Keratinocyte (primary cell): ENCODE data around the gene KCTD2. TPM values are rescaled to one million over a fixed set of nuclear protein-coding genes. Genes with fewer than 3 reads are reported as not detected.
A peak's percentile ranks its signal among the peaks of the same experiment; 100 is the strongest.

Experiments used
- DNase-seq: peaks from one replicate; pipeline ENCODE4 v3.0.0-alpha.2; 2011; ENCODE audit warnings: low read depth, missing footprints, low spot score
- FAIRE-seq: peaks from 2 replicates; lab custom pipeline; 2011; peaks lifted over from hg19 to GRCh38; lab: Jason Lieb, UNC
- H2AFZ ChIP-seq: 2 replicates; pipeline ENCODE4 v1.6.0; 2012; ENCODE audit warnings: low read length, control low read depth, inconsistent platforms; ENCODE audit not compliant: control insufficient read depth
- H3K27ac ChIP-seq: 2 replicates; pipeline ENCODE4 v1.5.1; 2011; ENCODE audit warnings: low read length; ENCODE audit not compliant: control insufficient read depth, insufficient read depth
- H3K27me3 ChIP-seq: 3 replicates; pipeline ENCODE4 v1.6.0; 2011; ENCODE audit warnings: low read length; ENCODE audit not compliant: control insufficient read depth, insufficient read depth; ENCODE audit errors: extremely low read depth
- H3K36me3 ChIP-seq, 2 experiments: 2 replicates in 1 of 2; 3 replicates in 1 of 2; pipeline ENCODE4 v1.5.1; 2011; ENCODE audit warnings: low read length in 2 of 2, mild to moderate bottlenecking in 1 of 2; ENCODE audit not compliant: control insufficient read depth in 2 of 2, insufficient read depth in 2 of 2; ENCODE audit errors: extremely low read depth in 1 of 2
- H3K4me1 ChIP-seq: 3 replicates; pipeline ENCODE4 v1.5.1; 2011; ENCODE audit warnings: low read length; ENCODE audit not compliant: control insufficient read depth, insufficient read depth; ENCODE audit errors: extremely low read depth
- H3K4me2 ChIP-seq: 3 replicates; pipeline ENCODE4 v1.6.0; 2011; ENCODE audit warnings: low read depth, low read length; ENCODE audit not compliant: control insufficient read depth, insufficient read depth; ENCODE audit errors: extremely low read depth
- H3K4me3 ChIP-seq, 3 experiments: fragments of 200-600 bp in 1 of 3; sonication (generic) in 1 of 3; 2 replicates in 2 of 3; 3 replicates in 1 of 3; pipeline ENCODE4 v1.5.1; 2011 to 2016; ENCODE audit warnings: low read length in 3 of 3, mild to moderate bottlenecking in 3 of 3, control low read depth in 2 of 3, inconsistent platforms in 1 of 3, low read depth in 1 of 3, mixed read lengths in 1 of 3, mixed run types in 1 of 3, moderate library complexity in 1 of 3; ENCODE audit not compliant: control insufficient read depth in 2 of 3, insufficient read depth in 2 of 3; ENCODE audit errors: extremely low read depth in 1 of 3
- H3K79me2 ChIP-seq: 2 replicates; pipeline ENCODE4 v1.6.0; 2012; ENCODE audit warnings: low read length; ENCODE audit not compliant: control insufficient read depth, insufficient read depth
- H3K9ac ChIP-seq: 3 replicates; pipeline ENCODE4 v1.6.0; 2011; ENCODE audit warnings: low read length; ENCODE audit not compliant: control insufficient read depth, insufficient read depth; ENCODE audit errors: extremely low read depth
- H3K9me1 ChIP-seq: 3 replicates; pipeline ENCODE4 v1.6.0; 2011; ENCODE audit warnings: low read length; ENCODE audit not compliant: control insufficient read depth, insufficient read depth; ENCODE audit errors: extremely low read depth
- H3K9me3 ChIP-seq: 2 replicates; pipeline ENCODE4 v1.5.1; 2012; ENCODE audit warnings: low read depth, low read length; ENCODE audit not compliant: control insufficient read depth
- H4K20me1 ChIP-seq: 3 replicates; pipeline ENCODE4 v1.6.0; 2011; ENCODE audit warnings: low read length; ENCODE audit not compliant: control insufficient read depth, insufficient read depth; ENCODE audit errors: extremely low read depth
- EZH2 ChIP-seq: IDR thresholded peaks from one replicate; pipeline ENCODE4 v1.6.1; 2012; ENCODE audit warnings: inconsistent platforms, mild to moderate bottlenecking, low read length, moderate library complexity
- dilution Hi-C: fragments of 300-500 bp; cut with MboI; formaldehyde crosslinking; loops from one replicate; pipeline ENCODE4 v1.7.0; 2020; ENCODE audit warnings: low sequenced_read_pairs; ENCODE audit not compliant: extremely low pct_ligation_motif_present
- polyA plus RNA-seq, 5 experiments: library from polyadenylated mRNA; depleted of rRNA in 3 of 5; stranded (reverse) in 3 of 5; stranded (forward) in 1 of 5; unstranded in 1 of 5; fragments of >200 nt; gene quantifications; 1 replicate in 1 of 5; 2 replicates in 3 of 5; 3 replicates in 1 of 5; pipeline versions ENCODE4 v1.2.1 to v1.2.3, GENCODE V29; 2011 to 2012; ENCODE audit warnings: missing spikeins in 2 of 5, low read depth in 1 of 5, low replicate concordance in 1 of 5
- TF ChIP-seq, protein P1 (sequence below), 3 experiments: IDR thresholded peaks in 1 of 3; conservative IDR thresholded peaks in 1 of 3; optimal IDR thresholded peaks in 1 of 3; 2 replicates in 2 of 3; 3 replicates in 1 of 3; pipeline versions ENCODE3 to v1.5.1; 2011; ENCODE audit warnings: low read length in 3 of 3, mild to moderate bottlenecking in 3 of 3, moderate library complexity in 2 of 3, control low read depth in 1 of 3, inconsistent platforms in 1 of 3; ENCODE audit not compliant: insufficient read depth in 2 of 3; ENCODE audit errors: extremely low read depth in 1 of 3

KCTD2 gene
- polyA plus RNA-seq, 1 donor (not counting 4 experiments of a cell fraction or from before 2014, with no cell fraction given): 20.7 TPM

GRCh38 chr17:75047398-75048098, 523 bp downstream of the KCTD2 start:
- Histone ChIP-seq H3K79me2 (peaks cover 21% of the 10 kb centered on the region), H3K4me3 (peak overlapping the region; percentile 78 to 98 (median 82)), H4K20me1 (no peaks in the 10 kb centered on the region), H3K27me3 (no peaks in the 10 kb centered on the region), H3K4me1 (peaks cover 14% of the 10 kb centered on the region), H3K4me2 (peak overlapping the region; percentile 87), H3K36me3 (peaks cover 4 to 7% of the 10 kb centered on the region in 2 experiments), H3K9me1 (no peaks in the 10 kb centered on the region), H3K9ac (peak overlapping the region; percentile 97), H3K9me3 (no peaks in the 10 kb centered on the region), H3K27ac (peak overlapping the region; percentile 25), H2AFZ (peak overlapping the region; percentile 20)
- TF ChIP-seq EZH2: no peak
- TF ChIP-seq, protein P1, sequence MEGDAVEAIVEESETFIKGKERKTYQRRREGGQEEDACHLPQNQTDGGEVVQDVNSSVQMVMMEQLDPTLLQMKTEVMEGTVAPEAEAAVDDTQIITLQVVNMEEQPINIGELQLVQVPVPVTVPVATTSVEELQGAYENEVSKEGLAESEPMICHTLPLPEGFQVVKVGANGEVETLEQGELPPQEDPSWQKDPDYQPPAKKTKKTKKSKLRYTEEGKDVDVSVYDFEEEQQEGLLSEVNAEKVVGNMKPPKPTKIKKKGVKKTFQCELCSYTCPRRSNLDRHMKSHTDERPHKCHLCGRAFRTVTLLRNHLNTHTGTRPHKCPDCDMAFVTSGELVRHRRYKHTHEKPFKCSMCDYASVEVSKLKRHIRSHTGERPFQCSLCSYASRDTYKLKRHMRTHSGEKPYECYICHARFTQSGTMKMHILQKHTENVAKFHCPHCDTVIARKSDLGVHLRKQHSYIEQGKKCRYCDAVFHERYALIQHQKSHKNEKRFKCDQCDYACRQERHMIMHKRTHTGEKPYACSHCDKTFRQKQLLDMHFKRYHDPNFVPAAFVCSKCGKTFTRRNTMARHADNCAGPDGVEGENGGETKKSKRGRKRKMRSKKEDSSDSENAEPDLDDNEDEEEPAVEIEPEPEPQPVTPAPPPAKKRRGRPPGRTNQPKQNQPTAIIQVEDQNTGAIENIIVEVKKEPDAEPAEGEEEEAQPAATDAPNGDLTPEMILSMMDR (optimal IDR thresholded peaks at IDR 0.05 in 1 of 3, IDR thresholded peaks at IDR 0.05 in 1 of 3, conservative IDR thresholded peaks at IDR 0.05 in 1 of 3; ENCODE audit: extremely low read depth in 1 of 3, insufficient read depth in 2 of 3, low read length in 3 of 3): no peak
- dilution Hi-C loops: no loop called here
- DNase-seq (no peak), FAIRE-seq (no peak)

- no peak for DNase-seq
- H4K20me1 ChIP-seq: no peaks in the 10 kb centered on the region
- peak overlapping the region; percentile 97 for H3K9ac ChIP-seq
- peaks cover 7 to 13% of the 10 kb centered on the region in 2 experiments for H3K36me3 ChIP-seq
- H3K27me3 ChIP-seq: no peaks in the 10 kb centered on the region
- peak overlapping the region; percentile 78 to 98 (median 82) for H3K4me3 ChIP-seq
- H3K4me1 ChIP-seq: peaks cover 14% of the 10 kb centered on the region
- no peak for FAIRE-seq
- H3K79me2 ChIP-seq: peaks cover 21% of the 10 kb centered on the region
- no peaks in the 10 kb centered on the region for H3K9me3 ChIP-seq
- dilution Hi-C loops: no loop called here
- no peak overlapping the region for H3K27ac ChIP-seq
- no peak overlapping the region for H2AFZ ChIP-seq
- peak overlapping the region; percentile 87 for H3K4me2 ChIP-seq
- H3K9me1 ChIP-seq: no peaks in the 10 kb centered on the region
- TF ChIP-seq, protein P1 (optimal IDR thresholded peaks at IDR 0.05 in 1 of 3, IDR thresholded peaks at IDR 0.05 in 1 of 3, conservative IDR thresholded peaks at IDR 0.05 in 1 of 3; ENCODE audit: extremely low read depth in 1 of 3, insufficient read depth in 2 of 3, low read length in 3 of 3): no peak
- TF ChIP-seq EZH2: no peak
Measured at GRCh38 chr17:75048249-75048878, 1.3 kb downstream of the KCTD2 start.
